ELF-1 (cell line): Measurements from ENCODE around the gene OR13A1.
A peak's percentile ranks its signal among the peaks of the same experiment; 100 is the strongest.
"Not testable (repeated sequence)": the region's sequence is repeated elsewhere in the genome, so short reads cannot be mapped to it uniquely, and the experiment has no call there.

Source experiments
- DNase-seq: peaks from one replicate; pipeline ENCODE4 v3.0.0-alpha.2; 2016; ENCODE audit warnings: low read depth, low spot score

The OR13A1 gene

GRCh38 chr10:45315508-45315907 lies at the start of gene OR13A1:
TSS of gene OR13A1 (minus strand) at chr10:45315608. CDS start at chr10:45304422, 11,186 bp downstream.
- no peak for DNase-seq

- DNase-seq: peak; percentile 66
Measured at GRCh38 chr10:45361983-45362799, 46.8 kb upstream of the OR13A1 start.

GRCh38 chr10:45358961-45359360 lies 43.6 kb upstream of the OR13A1 start:
- DNase-seq: not testable (repeated sequence)

- no peak for DNase-seq
Measured at GRCh38 chr10:45355494-45355893, 40.1 kb upstream of the OR13A1 start.

- no peak for DNase-seq
Measured at GRCh38 chr10:45354261-45354660, 38.9 kb upstream of the OR13A1 start.

GRCh38 chr10:45353186-45353585 lies 37.8 kb upstream of the OR13A1 start:
- no peak for DNase-seq

GRCh38 chr10:45348196-45348765 lies 32.9 kb upstream of the OR13A1 start:
- DNase-seq: not testable (repeated sequence)

- not testable (repeated sequence) for DNase-seq
Measured at GRCh38 chr10:45347464-45347863, 32.1 kb upstream of the OR13A1 start.

- not testable (repeated sequence) for DNase-seq
Measured at GRCh38 chr10:45346652-45347335, 31.4 kb upstream of the OR13A1 start.

- DNase-seq: not testable (repeated sequence)
Measured at GRCh38 chr10:45340420-45340819, 25.0 kb upstream of the OR13A1 start.

GRCh38 chr10:45339894-45340293 lies 24.5 kb upstream of the OR13A1 start:
- no peak for DNase-seq

- not testable (repeated sequence) for DNase-seq
Measured at GRCh38 chr10:45331824-45332223, 16.4 kb upstream of the OR13A1 start.

- DNase-seq: not testable (repeated sequence)
Measured at GRCh38 chr10:45326864-45327263, 11.5 kb upstream of the OR13A1 start.

- DNase-seq: no peak
Measured at GRCh38 chr10:45325116-45325515, 9.7 kb upstream of the OR13A1 start.

- DNase-seq: no peak
Measured at GRCh38 chr10:45319702-45320101, 4.3 kb upstream of the OR13A1 start.

GRCh38 chr10:45313264-45313873 lies 2.0 kb downstream of the OR13A1 start:
- DNase-seq: no peak

- no peak for DNase-seq
Measured at GRCh38 chr10:45308707-45309106, 6.7 kb downstream of the OR13A1 start.

- no peak for DNase-seq
Measured at GRCh38 chr10:45302573-45302972, 12.8 kb downstream of the OR13A1 start.

- not testable (repeated sequence) for DNase-seq
Measured at GRCh38 chr10:45298341-45298955, 17.0 kb downstream of the OR13A1 start.

GRCh38 chr10:45294681-45295080 lies 20.7 kb downstream of the OR13A1 start:
- DNase-seq: no peak

GRCh38 chr10:45286980-45287379 lies 28.4 kb downstream of the OR13A1 start:
- no peak for DNase-seq

GRCh38 chr10:45282061-45282460 lies 33.3 kb downstream of the OR13A1 start:
- DNase-seq: no peak
